Transverse colon (tissue), 4 donors: Measurements from ENCODE around the gene FBXO4. TPM values are rescaled to one million over a fixed set of nuclear protein-coding genes. Genes with fewer than 3 reads are reported as not detected.

Experiments
- DNase-seq: peaks from one replicate; pipeline ENCODE4 v3.0.0-alpha.2; 2019
- H3K27ac ChIP-seq, 4 donors: fragments of 200-600 bp; sonication (generic); 2 replicates each; pipeline ENCODE4 v1.5.1; 2016 to 2018; ENCODE audit warnings: inconsistent platforms in 4 of 4
- H3K27me3 ChIP-seq: fragments of 200-600 bp; sonication (generic); 2 replicates; pipeline ENCODE4 v1.5.1; 2017; ENCODE audit warnings: inconsistent platforms
- H3K36me3 ChIP-seq, 4 donors: fragments of 200-600 bp; sonication (generic); 2 replicates each; pipeline ENCODE4 v1.5.1; 2017 to 2019; ENCODE audit warnings: inconsistent platforms in 4 of 4
- H3K4me1 ChIP-seq, 4 donors: fragments of 200-600 bp; sonication (generic); 2 replicates each; pipeline ENCODE4 v1.5.1; 2017 to 2020; ENCODE audit warnings: inconsistent platforms in 4 of 4
- H3K4me3 ChIP-seq, 4 donors: fragments of 200-600 bp; sonication (generic); 1 replicate in 1 of 4; 2 replicates in 3 of 4; pipeline versions ENCODE4 v1.5.1 to v1.6.1; 2017 to 2019; ENCODE audit warnings: inconsistent platforms in 4 of 4
- H3K9me3 ChIP-seq, 2 donors: fragments of 200-600 bp; sonication (generic); 2 replicates each; pipeline ENCODE4 v1.5.1; 2017 to 2019; ENCODE audit warnings: inconsistent platforms in 2 of 2
- CTCF ChIP-seq, 5 experiments: fragments of 200-600 bp in 3 of 5; fragments of 450-650 bp in 2 of 5; sonication (generic) in 3 of 5; IDR thresholded peaks; 1 replicate in 2 of 5; 2 replicates in 3 of 5; pipeline ENCODE4 v1.5.1; 2016 to 2017; ENCODE audit warnings: antibody characterized with exemption in 5 of 5, inconsistent platforms in 3 of 5, mild to moderate bottlenecking in 2 of 5, moderate library complexity in 1 of 5
- EP300 ChIP-seq: sonication (generic); formaldehyde crosslinking; IDR thresholded peaks from one replicate; pipeline ENCODE4 v1.6.1; 2017; ENCODE audit warnings: antibody characterized with exemption, low read depth
- POLR2A ChIP-seq: fragments of 450-650 bp; IDR thresholded peaks from one replicate; pipeline ENCODE4 v1.6.1; 2016; ENCODE audit warnings: antibody characterized with exemption, mild to moderate bottlenecking, moderate library complexity
- POLR2AphosphoS5 ChIP-seq, 3 donors: sonication (generic); formaldehyde crosslinking; IDR thresholded peaks; one replicate each; pipeline ENCODE4 v1.6.1; 2016; ENCODE audit warnings: antibody characterized with exemption in 3 of 3
- WGBS, 2 donors: methylation state at CpG; one replicate each; pipeline ENCODE4 v1.1.5; 2018; ENCODE audit warnings: low coverage in 1 of 2; 5-methylcytosine and 5-hydroxymethylcytosine counted together
- in situ Hi-C, 4 donors: fragments of 200-750 bp; cut with MboI; loops; one replicate each; pipeline versions ENCODE4 v1.15.0 to v1.15.1; 2017; ENCODE audit warnings: low sequenced_read_pairs in 3 of 4, low pct_ligation_motif_present in 1 of 4, low pct_unique_long_range_greater_than_20kb in 1 of 4
- intact Hi-C: fragments of 100-400 bp; cut with DNase I; formaldehyde crosslinking; loops from one replicate; pipeline ENCODE4 v1.15.1; 2023; ENCODE audit warnings: low total_unique reads
- total RNA-seq, 4 donors: library from RNA; depleted of rRNA; stranded (reverse); fragments of >200 nt; gene quantifications; one replicate each; pipeline ENCODE4 v1.1.0, GENCODE V29; 2016

FBXO4 gene
- total RNA-seq, 4 donors from 2014 or later: 1.1 to 8.8 (median 7.1) TPM

- H3K27ac ChIP-seq: peak overlapping the region in 3 of 4 donors; percentile 21 to 42 (median 26)
- WGBS, 2 donors: 81 to 89% methylated on average over 4 of the region's 4 CpGs
- no peak for DNase-seq
- TF ChIP-seq CTCF (IDR thresholded peaks at IDR 0.05) (no peak), POLR2A (no peak), POLR2AphosphoS5 (IDR thresholded peaks at IDR 0.05) (no peak), EP300 (no peak)
- no peaks in the 10 kb centered on the region for H3K27me3 ChIP-seq
- H3K9me3 ChIP-seq: no peaks in the 10 kb centered on the region
- peaks cover 0 to 59% (median 27%) of the 10 kb centered on the region in 4 donors for H3K36me3 ChIP-seq
- peaks cover 9 to 33% (median 11%) of the 10 kb centered on the region in 4 donors for H3K4me1 ChIP-seq
- in situ Hi-C loops (no loop called here), intact Hi-C loops (no loop called here)
- H3K4me3 ChIP-seq: no peak overlapping the region
Observed at GRCh38 chr5:41908374-41909079, 16.6 kb upstream of the FBXO4 start.

DNA sequence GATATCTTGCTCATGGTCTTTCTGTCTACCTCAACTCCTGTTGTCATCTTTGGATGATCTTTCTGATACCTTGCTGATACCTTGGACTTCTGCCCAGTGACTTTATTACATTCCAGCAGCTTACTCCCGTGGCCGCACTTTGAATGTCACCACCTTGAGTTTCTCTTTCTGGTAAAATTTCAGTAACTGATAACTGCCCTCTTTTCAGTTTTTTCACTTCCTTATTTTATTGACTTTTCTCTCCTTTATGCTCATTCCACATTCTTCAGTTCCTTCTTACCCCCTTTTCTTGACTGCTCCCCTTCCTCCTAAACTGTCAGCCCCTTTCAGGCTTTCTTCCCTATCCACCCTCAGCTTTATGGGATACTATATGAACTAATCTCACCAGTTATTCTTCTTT lies 7.0 kb upstream of the FBXO4 start:
- TF ChIP-seq CTCF (IDR thresholded peaks at IDR 0.05): no peak
- TF ChIP-seq POLR2AphosphoS5 (IDR thresholded peaks at IDR 0.05): no peak
- no peak for TF ChIP-seq POLR2A
- TF ChIP-seq EP300: no peak
- Histone ChIP-seq H3K9me3 (no peaks in the 10 kb centered on the region), H3K36me3 (peaks cover 0 to 69% (median 21%) of the 10 kb centered on the region in 4 donors), H3K4me1 (no peaks in the 10 kb centered on the region), H3K27me3 (no peaks in the 10 kb centered on the region), H3K27ac (no peak overlapping the region), H3K4me3 (no peak overlapping the region)
- 64 to 73% methylated on average over 2 of the region's 2 CpGs for WGBS, 2 donors
- no peak for DNase-seq
- in situ Hi-C loops: no loop called here
- intact Hi-C loops: no loop called here

DNA sequence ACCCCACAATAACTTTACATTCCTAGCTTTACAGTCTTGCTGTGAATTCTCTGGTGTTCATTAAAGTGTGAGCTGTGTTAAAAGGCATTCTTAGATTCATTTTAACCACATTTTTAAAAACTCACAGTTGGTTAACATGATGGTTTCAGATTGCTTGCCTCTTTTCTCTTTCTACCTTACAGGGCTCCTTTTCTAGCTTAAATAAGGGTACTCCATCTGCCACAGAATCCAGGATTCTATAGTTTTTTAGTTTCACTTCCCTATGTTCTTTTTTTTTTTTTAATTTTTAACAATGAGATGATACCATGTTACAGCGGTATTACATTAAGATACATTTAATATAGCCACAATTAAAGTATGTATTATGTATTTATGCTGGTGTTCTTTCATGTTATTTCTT lies 3.9 kb upstream of the FBXO4 start:
- in situ Hi-C loops (no loop called here), intact Hi-C loops (no loop called here)
- DNase-seq: no peak
- Histone ChIP-seq H3K4me1 (peaks cover 0 to 14% (median 3%) of the 10 kb centered on the region in 4 donors), H3K9me3 (no peaks in the 10 kb centered on the region), H3K27me3 (no peaks in the 10 kb centered on the region), H3K4me3 (no peak overlapping the region), H3K36me3 (peaks cover 0 to 42% (median 13%) of the 10 kb centered on the region in 4 donors), H3K27ac (no peak overlapping the region)
- 97 to 100% methylated on average over 1 of the region's 1 CpG for WGBS, 2 donors
- TF ChIP-seq POLR2AphosphoS5 (IDR thresholded peaks at IDR 0.05) (no peak), EP300 (no peak), CTCF (IDR thresholded peaks at IDR 0.05) (no peak), POLR2A (no peak)

GRCh38 chr5:41921874-41922273 lies 3.2 kb upstream of the FBXO4 start:
- H3K27me3 ChIP-seq: no peaks in the 10 kb centered on the region
- no peak overlapping the region for H3K27ac ChIP-seq
- TF ChIP-seq POLR2A (no peak), POLR2AphosphoS5 (IDR thresholded peaks at IDR 0.05) (no peak), CTCF (IDR thresholded peaks at IDR 0.05) (no peak)
- WGBS, 2 donors: 95 to 100% methylated on average over 1 of the region's 1 CpG
- in situ Hi-C loops (no loop called here), intact Hi-C loops (no loop called here)
- H3K36me3 ChIP-seq: peaks cover 0 to 35% (median 11%) of the 10 kb centered on the region in 4 donors
- H3K4me1 ChIP-seq: peaks cover 0 to 19% (median 4%) of the 10 kb centered on the region in 4 donors
- H3K4me3 ChIP-seq: no peak overlapping the region
- H3K9me3 ChIP-seq: no peaks in the 10 kb centered on the region
- no peak for DNase-seq
